ENCODE data around the gene TLX1.

The TLX1 gene

GRCh38 chr10:101126684-101127628, 4.1 kb upstream of the TLX1 start:
- TF ChIP-seq CTCF (conservative IDR thresholded peaks at IDR 0.05): no peak
- no peak for TF ChIP-seq ZFX (IDR thresholded peaks at IDR 0.05)
- no peak overlapping the region for H3K27ac ChIP-seq

- H3K27ac ChIP-seq: no peak overlapping the region
- TF ChIP-seq ZFX (IDR thresholded peaks at IDR 0.05): no peak
- TF ChIP-seq CTCF (conservative IDR thresholded peaks at IDR 0.05): no peak
These were observed 959 bp upstream of the TLX1 start for GRCh38 chr10:101130141-101130540.

GRCh38 chr10:101131962-101132635, 999 bp downstream of the TLX1 start:
- no peak overlapping the region for H3K27ac ChIP-seq
- no peak for TF ChIP-seq CTCF (conservative IDR thresholded peaks at IDR 0.05)
- TF ChIP-seq ZFX (IDR thresholded peaks at IDR 0.05): no peak

- no peak overlapping the region for H3K27ac ChIP-seq
- TF ChIP-seq ZFX (IDR thresholded peaks at IDR 0.05): no peak
- TF ChIP-seq CTCF (conservative IDR thresholded peaks at IDR 0.05): no peak
These were observed 1.8 kb downstream of the TLX1 start for GRCh38 chr10:101132636-101133473.

- TF ChIP-seq ZFX (IDR thresholded peaks at IDR 0.05) (no peak), CTCF (conservative IDR thresholded peaks at IDR 0.05) (no peak)
- H3K27ac ChIP-seq: no peak overlapping the region
These were observed 2.6 kb downstream of the TLX1 start for GRCh38 chr10:101133489-101134298.

GRCh38 chr10:101134299-101135127, 3.4 kb downstream of the TLX1 start:
- H3K27ac ChIP-seq: no peak overlapping the region
- TF ChIP-seq CTCF (conservative IDR thresholded peaks at IDR 0.05): no peak
- no peak for TF ChIP-seq ZFX (IDR thresholded peaks at IDR 0.05)

Measured in C4-2B (cell line).